Ishikawa (cell line): Measurements from ENCODE around the gene DRC7.

Experiments used
- CEBPB ChIP-seq: IDR thresholded peaks from 2 replicates; pipeline ENCODE4 v1.6.1; 2012
- EGR1 ChIP-seq: IDR thresholded peaks from 2 replicates; pipeline ENCODE4 v1.6.1; 2012
- NFIC ChIP-seq: IDR thresholded peaks from 2 replicates; pipeline ENCODE4 v1.6.1; 2012
- TAF1 ChIP-seq: IDR thresholded peaks from 2 replicates; pipeline ENCODE4 v1.6.1; 2012; ENCODE audit warnings: low read depth, mild to moderate bottlenecking
- ZBTB7A ChIP-seq: IDR thresholded peaks from 2 replicates; pipeline ENCODE4 v1.6.1; 2012; ENCODE audit warnings: low read depth
- TF ChIP-seq, protein P1 (sequence below): IDR thresholded peaks from 2 replicates; pipeline ENCODE4 v1.6.1; 2012
- TF ChIP-seq, protein P2 (sequence below): IDR thresholded peaks from 2 replicates; pipeline ENCODE4 v1.6.1; 2012; ENCODE audit warnings: low read depth, mild to moderate bottlenecking

DNA sequence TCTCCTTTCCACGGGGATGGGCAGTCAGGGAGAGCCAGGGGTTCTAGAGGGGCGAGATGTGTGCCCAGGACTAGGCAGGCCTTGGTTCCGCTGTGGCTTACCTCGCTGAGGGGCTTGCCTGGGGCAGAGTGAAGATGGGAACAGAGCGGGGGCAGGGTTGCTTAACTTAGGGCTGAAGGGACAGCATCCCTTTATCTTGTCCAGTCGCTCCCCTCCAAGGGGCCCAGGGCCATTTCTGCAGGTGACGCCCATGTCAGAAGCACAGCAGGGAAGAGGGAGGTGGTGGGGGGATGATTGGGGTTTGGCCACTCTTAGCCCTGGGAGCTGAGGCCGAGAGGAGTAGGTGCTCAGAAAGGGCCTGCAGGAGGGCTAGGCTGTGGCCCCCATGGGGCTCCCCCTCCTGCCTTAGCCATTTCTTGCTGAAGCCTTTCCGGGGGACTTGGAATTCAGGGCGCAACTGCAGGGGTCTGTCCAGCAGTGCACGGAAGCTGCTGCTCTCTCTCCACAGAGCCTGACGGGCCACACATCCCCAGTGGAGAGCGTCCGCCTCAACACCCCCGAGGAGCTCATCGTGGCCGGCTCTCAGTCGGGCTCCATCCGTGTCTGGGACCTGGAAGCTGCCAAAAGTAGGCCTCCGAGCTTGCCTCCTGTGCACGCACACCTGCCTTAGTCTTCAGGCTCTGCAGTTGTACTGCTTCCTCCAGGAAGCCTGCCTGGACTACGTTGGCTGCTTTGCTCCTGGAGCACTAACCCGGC lies 49.5 kb downstream of the DRC7 start:
- TF ChIP-seq, protein P1, sequence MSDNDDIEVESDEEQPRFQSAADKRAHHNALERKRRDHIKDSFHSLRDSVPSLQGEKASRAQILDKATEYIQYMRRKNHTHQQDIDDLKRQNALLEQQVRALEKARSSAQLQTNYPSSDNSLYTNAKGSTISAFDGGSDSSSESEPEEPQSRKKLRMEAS = no peak
- TF ChIP-seq ZBTB7A (no peak), TAF1 (no peak), CEBPB (no peak), EGR1 (no peak), NFIC (no peak)
- TF ChIP-seq, protein P2, sequence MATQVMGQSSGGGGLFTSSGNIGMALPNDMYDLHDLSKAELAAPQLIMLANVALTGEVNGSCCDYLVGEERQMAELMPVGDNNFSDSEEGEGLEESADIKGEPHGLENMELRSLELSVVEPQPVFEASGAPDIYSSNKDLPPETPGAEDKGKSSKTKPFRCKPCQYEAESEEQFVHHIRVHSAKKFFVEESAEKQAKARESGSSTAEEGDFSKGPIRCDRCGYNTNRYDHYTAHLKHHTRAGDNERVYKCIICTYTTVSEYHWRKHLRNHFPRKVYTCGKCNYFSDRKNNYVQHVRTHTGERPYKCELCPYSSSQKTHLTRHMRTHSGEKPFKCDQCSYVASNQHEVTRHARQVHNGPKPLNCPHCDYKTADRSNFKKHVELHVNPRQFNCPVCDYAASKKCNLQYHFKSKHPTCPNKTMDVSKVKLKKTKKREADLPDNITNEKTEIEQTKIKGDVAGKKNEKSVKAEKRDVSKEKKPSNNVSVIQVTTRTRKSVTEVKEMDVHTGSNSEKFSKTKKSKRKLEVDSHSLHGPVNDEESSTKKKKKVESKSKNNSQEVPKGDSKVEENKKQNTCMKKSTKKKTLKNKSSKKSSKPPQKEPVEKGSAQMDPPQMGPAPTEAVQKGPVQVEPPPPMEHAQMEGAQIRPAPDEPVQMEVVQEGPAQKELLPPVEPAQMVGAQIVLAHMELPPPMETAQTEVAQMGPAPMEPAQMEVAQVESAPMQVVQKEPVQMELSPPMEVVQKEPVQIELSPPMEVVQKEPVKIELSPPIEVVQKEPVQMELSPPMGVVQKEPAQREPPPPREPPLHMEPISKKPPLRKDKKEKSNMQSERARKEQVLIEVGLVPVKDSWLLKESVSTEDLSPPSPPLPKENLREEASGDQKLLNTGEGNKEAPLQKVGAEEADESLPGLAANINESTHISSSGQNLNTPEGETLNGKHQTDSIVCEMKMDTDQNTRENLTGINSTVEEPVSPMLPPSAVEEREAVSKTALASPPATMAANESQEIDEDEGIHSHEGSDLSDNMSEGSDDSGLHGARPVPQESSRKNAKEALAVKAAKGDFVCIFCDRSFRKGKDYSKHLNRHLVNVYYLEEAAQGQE = no peak
